Neural crest cell (in vitro differentiated cells): ENCODE results near the gene TMEM54. TPM values are rescaled to one million over a fixed set of nuclear protein-coding genes. Genes with fewer than 3 reads are reported as not detected.

Experiments used
- DNase-seq: peaks from one replicate; pipeline ENCODE4 v3.0.0; 2021; ENCODE audit warnings: low read depth, mixed read lengths, low spot score
- H3K27ac Mint-ChIP-seq: one replicate; pipeline ENCODE4 v1.8.0; 2021; ENCODE audit warnings: mild to moderate bottlenecking, mixed read lengths; ENCODE audit not compliant: unreplicated experiment
- H3K27me3 Mint-ChIP-seq: 2 replicates; pipeline ENCODE4 v1.8.0; 2021; ENCODE audit warnings: low read depth, mild to moderate bottlenecking, mixed read lengths
- H3K36me3 Mint-ChIP-seq: 2 replicates; pipeline ENCODE4 v1.8.0; 2021; ENCODE audit warnings: low read depth, mild to moderate bottlenecking, mixed read lengths
- H3K4me1 Mint-ChIP-seq: 2 replicates; pipeline ENCODE4 v1.8.0; 2021; ENCODE audit warnings: mixed read lengths
- H3K4me3 Mint-ChIP-seq: one replicate; pipeline ENCODE4 v1.8.0; 2021; ENCODE audit warnings: mild to moderate bottlenecking, mixed read lengths
- H3K9me3 Mint-ChIP-seq: 2 replicates; pipeline ENCODE4 v1.8.0; 2021; ENCODE audit warnings: mixed read lengths
- CTCF ChIP-seq: fragments of 200-600 bp; sonication (generic); conservative IDR thresholded peaks from 2 replicates; pipeline ENCODE4 v1.5.0; 2021; ENCODE audit warnings: antibody characterized with exemption, mild to moderate bottlenecking
- total RNA-seq: library from RNA; stranded (reverse); gene quantifications from 2 replicates; pipeline ENCODE4 v1.2.1, GENCODE V29; 2021

TMEM54 gene
- total RNA-seq, 1 donor from 2014 or later: 2.7 TPM

- H3K36me3 Mint-ChIP-seq: no peaks in the 10 kb centered on the region
- H3K27ac Mint-ChIP-seq: no peak overlapping the region
- H3K4me3 Mint-ChIP-seq: peak overlapping the region; percentile 76
- H3K27me3 Mint-ChIP-seq: peaks cover 83% of the 10 kb centered on the region
- H3K9me3 Mint-ChIP-seq: no peaks in the 10 kb centered on the region
- H3K4me1 Mint-ChIP-seq: no peaks in the 10 kb centered on the region
- DNase-seq: no peak
- TF ChIP-seq CTCF: no peak
Observed at GRCh38 chr1:32900371-32900955, 726 bp downstream of the TMEM54 start.

- Mint-ChIP-seq H3K27ac (no peak overlapping the region), H3K9me3 (no peaks in the 10 kb centered on the region), H3K27me3 (peaks cover 77% of the 10 kb centered on the region), H3K36me3 (no peaks in the 10 kb centered on the region), H3K4me3 (no peak overlapping the region), H3K4me1 (no peaks in the 10 kb centered on the region)
- no peak for DNase-seq
- no peak for TF ChIP-seq CTCF
Observed at GRCh38 chr1:32899586-32900296, 1.4 kb downstream of the TMEM54 start.

DNA sequence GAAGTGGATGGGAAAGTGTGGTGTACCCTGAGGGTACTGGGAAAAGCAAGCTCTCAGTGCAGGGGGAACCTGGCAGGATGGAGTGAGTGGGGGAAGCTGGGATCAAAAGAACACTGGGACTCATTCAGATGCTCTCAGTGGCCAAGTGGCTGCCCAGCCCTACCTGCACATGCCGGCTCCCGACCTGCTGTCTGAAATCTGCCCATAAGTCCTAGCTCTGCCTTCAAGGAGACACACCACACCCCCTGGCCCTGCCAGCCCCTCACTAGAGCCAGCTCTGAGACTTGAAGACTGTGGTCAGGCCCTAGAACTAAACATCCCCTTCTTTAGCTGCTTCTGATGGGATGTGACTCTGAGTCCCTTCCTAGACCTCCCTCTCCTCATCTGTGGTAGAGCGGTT is 2.2 kb downstream of the TMEM54 start:
- no peak for TF ChIP-seq CTCF
- no peak overlapping the region for H3K27ac Mint-ChIP-seq
- peaks cover 69% of the 10 kb centered on the region for H3K27me3 Mint-ChIP-seq
- no peak for DNase-seq
- H3K4me3 Mint-ChIP-seq: peak overlapping the region; percentile 34
- H3K4me1 Mint-ChIP-seq: no peaks in the 10 kb centered on the region
- H3K36me3 Mint-ChIP-seq: no peaks in the 10 kb centered on the region
- H3K9me3 Mint-ChIP-seq: no peaks in the 10 kb centered on the region

GRCh38 chr1:32898056-32898455 is 3.1 kb downstream of the TMEM54 start:
- DNase-seq: no peak
- Mint-ChIP-seq H3K4me3 (no peak overlapping the region), H3K27ac (no peak overlapping the region), H3K4me1 (no peaks in the 10 kb centered on the region), H3K27me3 (peaks cover 67% of the 10 kb centered on the region), H3K9me3 (no peaks in the 10 kb centered on the region), H3K36me3 (no peaks in the 10 kb centered on the region)
- TF ChIP-seq CTCF: no peak

DNA sequence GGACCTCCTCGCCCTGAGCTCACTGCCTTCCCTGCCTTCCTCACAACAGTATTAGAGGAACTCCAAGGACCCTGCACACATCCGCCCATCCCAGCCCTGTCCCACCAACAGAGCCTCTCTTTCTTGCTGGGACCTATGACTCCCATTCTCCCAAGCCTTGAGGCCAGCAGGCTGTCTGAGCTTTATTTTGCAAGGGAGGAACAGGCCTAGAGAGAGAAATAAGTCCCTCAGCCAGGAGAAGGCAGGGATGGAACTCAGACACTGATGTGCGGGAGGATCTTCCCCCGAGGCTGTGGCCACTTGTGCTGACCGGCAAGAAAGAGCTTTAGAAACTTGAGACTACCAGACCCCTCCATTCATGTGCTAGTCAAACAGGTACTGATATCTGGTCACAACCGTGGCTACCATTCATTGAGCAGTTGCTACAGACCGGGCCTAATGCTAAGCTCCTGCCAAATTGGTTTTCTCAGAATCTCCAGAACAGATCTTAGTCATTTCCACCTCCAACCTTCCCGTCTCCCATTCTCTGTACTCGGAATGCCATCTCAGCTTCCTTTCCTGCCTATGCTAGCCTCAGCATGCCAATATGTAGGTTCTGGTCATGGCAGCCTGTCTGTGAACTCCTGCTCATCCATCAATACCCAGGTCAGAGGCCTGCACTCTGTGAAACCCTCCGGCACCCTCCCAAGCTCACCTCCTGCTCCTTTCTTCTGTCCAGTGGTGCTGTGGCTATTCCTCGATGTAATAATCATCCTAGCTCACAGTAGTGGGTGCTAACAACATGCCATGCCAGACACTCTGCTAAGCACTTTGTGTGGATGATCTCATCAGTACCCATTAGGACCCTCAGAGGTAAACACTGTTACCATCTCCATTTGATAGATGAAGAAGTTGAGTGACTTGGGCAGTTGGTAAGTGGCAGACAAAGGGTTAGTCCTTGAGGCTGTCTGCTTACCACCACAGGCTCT is 3.8 kb downstream of the TMEM54 start:
- no peak for TF ChIP-seq CTCF
- no peaks in the 10 kb centered on the region for H3K36me3 Mint-ChIP-seq
- H3K27ac Mint-ChIP-seq: no peak overlapping the region
- H3K27me3 Mint-ChIP-seq: peaks cover 66% of the 10 kb centered on the region
- no peak for DNase-seq
- no peak overlapping the region for H3K4me3 Mint-ChIP-seq
- no peaks in the 10 kb centered on the region for H3K9me3 Mint-ChIP-seq
- peaks cover 4% of the 10 kb centered on the region for H3K4me1 Mint-ChIP-seq
